Mesenteric fat pad (tissue), 1 donor: ENCODE results near the gene SEMA5B. TPM values are rescaled to one million over a fixed set of nuclear protein-coding genes. Genes with fewer than 3 reads are reported as not detected.

Experiments
- DNase-seq: peaks from one replicate; pipeline ENCODE4 v3.0.0-alpha.2; 2020; ENCODE audit warnings: low spot score
- total RNA-seq: library from RNA; stranded (reverse); fragmentation: NEBNext Ultra II Directional; extraction: Animal tissue kit (Norgen Biotek cat#: 25700); gene quantifications from one replicate; pipeline ENCODE4 v1.2.1, GENCODE V29; 2021
- donor health status: DM: yes; HTN: yes; CAD: no.

The SEMA5B gene
- total RNA-seq, 1 donor from 2014 or later, result not detected

- DNase-seq, result no peak
Observed at GRCh38 chr3:122975163-122975923, 52.2 kb downstream of the SEMA5B start.

- DNase-seq, result no peak
Observed at GRCh38 chr3:122974764-122975162, 52.8 kb downstream of the SEMA5B start.

GRCh38 chr3:122973893-122974615 is 53.5 kb downstream of the SEMA5B start:
- no peak for DNase-seq

GRCh38 chr3:122972141-122972540 is 55.4 kb downstream of the SEMA5B start:
- no peak for DNase-seq

GRCh38 chr3:122969585-122970469 is 57.7 kb downstream of the SEMA5B start:
- no peak for DNase-seq

- no peak for DNase-seq
Observed at GRCh38 chr3:122967765-122968164, 59.8 kb downstream of the SEMA5B start.

- DNase-seq, result no peak
Observed at GRCh38 chr3:122967356-122967755, 60.2 kb downstream of the SEMA5B start.

GRCh38 chr3:122966045-122966444 is 61.5 kb downstream of the SEMA5B start:
- no peak for DNase-seq

- no peak for DNase-seq
Observed at GRCh38 chr3:122964811-122965210, 62.8 kb downstream of the SEMA5B start.

- DNase-seq, result no peak
Observed at GRCh38 chr3:122962149-122962548, 65.4 kb downstream of the SEMA5B start.

GRCh38 chr3:122961146-122961545 is 66.4 kb downstream of the SEMA5B start:
- DNase-seq, result no peak

GRCh38 chr3:122960652-122961051 is 66.9 kb downstream of the SEMA5B start:
- no peak for DNase-seq

GRCh38 chr3:122959339-122959738 is 68.2 kb downstream of the SEMA5B start:
- no peak for DNase-seq

- no peak for DNase-seq
Observed at GRCh38 chr3:122957707-122958689, 69.6 kb downstream of the SEMA5B start.

- DNase-seq, result no peak
Observed at GRCh38 chr3:122956693-122957455, 70.7 kb downstream of the SEMA5B start.

- no peak for DNase-seq
Observed at GRCh38 chr3:122955916-122956692, 71.5 kb downstream of the SEMA5B start.

- no peak for DNase-seq
Observed at GRCh38 chr3:122952520-122952919, 75.0 kb downstream of the SEMA5B start.

- DNase-seq, result no peak
Observed at GRCh38 chr3:122948408-122948807, 79.2 kb downstream of the SEMA5B start.

- no peak for DNase-seq
Observed at GRCh38 chr3:122947738-122948137, 79.8 kb downstream of the SEMA5B start.
